ENCODE measurements around the gene BEND6. TPM values are rescaled to one million over a fixed set of nuclear protein-coding genes. Genes with fewer than 3 reads are reported as not detected.

BEND6 gene
- total RNA-seq, 1 donor from 2014 or later: not detected

GRCh38 chr6:57075092-57075491, 120.2 kb downstream of the BEND6 start:
- peaks cover 8% of the 10 kb centered on the region for H3K36me3 Mint-ChIP-seq (ENCODE audit: low read depth)
- no peak overlapping the region for H3K27ac Mint-ChIP-seq
- peaks cover 1% of the 10 kb centered on the region for H3K9me3 Mint-ChIP-seq
- no peak overlapping the region for H3K4me3 Mint-ChIP-seq
- peaks cover 3% of the 10 kb centered on the region for H3K4me1 Mint-ChIP-seq
- intact Hi-C loops (cut with micrococcal nuclease): no loop called here
- DNase-seq: no peak
- H3K27me3 Mint-ChIP-seq: no peaks in the 10 kb centered on the region

Other genes with a start within 250 kb of the BEND6 start
- gene KIAA1586, start 91.6 kb downstream of the BEND6 start, total RNA-seq: 13.3 and 16.0 TPM in 2 replicates
- 58.1 and 61.2 TPM in 2 replicates for gene ZNF451, start 135.1 kb downstream of the BEND6 start, total RNA-seq
- gene BAG2, start 217.2 kb downstream of the BEND6 start, total RNA-seq: 13.1 and 13.2 TPM in 2 replicates

Measured in activated CD4-positive, alpha-beta T cell treated with anti-CD3 and anti-CD28 coated beads, Interleukin-2, amount 10 ng/mL, durations not matched to agents 24 days and 14 days (primary cell).